Endodermal cell (in vitro differentiated cells): Measurements from ENCODE around the gene CRTAC1. TPM values are rescaled to one million over a fixed set of nuclear protein-coding genes. Genes with fewer than 3 reads are reported as not detected.

ENCODE experiments used
- DNase-seq: peaks from one replicate; pipeline ENCODE4 v3.0.0-alpha.2; 2017
- H3K27ac ChIP-seq: 2 replicates; pipeline ENCODE4 v1.5.1; 2013; ENCODE audit warnings: mild to moderate bottlenecking, low read depth, low read length, moderate library complexity
- H3K27me3 ChIP-seq: 2 replicates; pipeline ENCODE4 v1.6.1; 2013; ENCODE audit warnings: mild to moderate bottlenecking, low read length, moderate library complexity; ENCODE audit not compliant: insufficient read depth, control insufficient read depth, poor library complexity, severe bottlenecking
- H3K36me3 ChIP-seq: 2 replicates; pipeline ENCODE4 v1.7.0; 2013; ENCODE audit warnings: mild to moderate bottlenecking, low read length, moderate library complexity; ENCODE audit not compliant: control insufficient read depth, insufficient read depth
- H3K4me1 ChIP-seq: one replicate; pipeline ENCODE4 v1.7.0; 2013; ENCODE audit warnings: low read length; ENCODE audit not compliant: control insufficient read depth, insufficient read depth
- H3K4me3 ChIP-seq: 2 replicates; pipeline ENCODE4 v1.5.1; 2013; ENCODE audit warnings: mild to moderate bottlenecking, low read length, moderate library complexity
- H3K9ac ChIP-seq: 2 replicates; pipeline ENCODE4 v1.6.1; 2013; ENCODE audit warnings: mild to moderate bottlenecking, low read length, moderate library complexity; ENCODE audit not compliant: poor library complexity, severe bottlenecking; ENCODE audit errors: extremely low read depth
- H3K9me3 ChIP-seq: 2 replicates; pipeline ENCODE4 v1.6.1; 2013; ENCODE audit warnings: mild to moderate bottlenecking, low read length, moderate library complexity; ENCODE audit not compliant: control insufficient read depth
- H3K27ac Mint-ChIP-seq: 2 replicates; pipeline ENCODE4 v1.8.0; 2020; ENCODE audit warnings: mixed read lengths
- H3K27me3 Mint-ChIP-seq: 2 replicates; pipeline ENCODE4 v1.8.0; 2021; ENCODE audit warnings: mild to moderate bottlenecking, mixed read lengths; ENCODE audit not compliant: insufficient read depth
- H3K36me3 Mint-ChIP-seq: 2 replicates; pipeline ENCODE4 v1.8.0; 2020; ENCODE audit warnings: low read depth, mixed read lengths
- H3K4me1 Mint-ChIP-seq: 2 replicates; pipeline ENCODE4 v1.8.0; 2020; ENCODE audit warnings: mixed read lengths
- H3K4me3 Mint-ChIP-seq: 2 replicates; pipeline ENCODE4 v1.8.0; 2020; ENCODE audit warnings: mild to moderate bottlenecking, moderate library complexity, mixed read lengths
- H3K9me3 Mint-ChIP-seq: 2 replicates; pipeline ENCODE4 v1.8.0; 2020; ENCODE audit warnings: mild to moderate bottlenecking, mixed read lengths
- CTCF ChIP-seq: fragments of 200-600 bp; sonication (generic); conservative IDR thresholded peaks from 2 replicates; pipeline ENCODE4 v1.5.0; 2021; ENCODE audit warnings: antibody characterized with exemption, mild to moderate bottlenecking
- WGBS, 2 experiments: methylation state at CpG; one replicate each; pipeline versions ENCODE4 v1.1.5 to v1.1.7; 2013; ENCODE audit warnings: missing lambda C conversion rate in 2 of 2, mixed read lengths in 1 of 2; ENCODE audit not compliant: insufficient coverage in 1 of 2, insufficient read length in 1 of 2; 5-methylcytosine and 5-hydroxymethylcytosine counted together
- total RNA-seq, 2 donors: library from RNA; stranded (reverse); fragmentation: NEBNext Ultra II Directional in 1 of 2; extraction: Animal tissue kit (Norgen Biotek cat#: 25700) in 1 of 2; gene quantifications; 2 replicates in 1 of 2; 3 replicates in 1 of 2; pipeline ENCODE4 v1.2.1, GENCODE V29; 2021

Gene CRTAC1
- total RNA-seq, 2 donors from 2014 or later = 0.13 to 0.24 TPM

- H3K27ac Mint-ChIP-seq = no peak overlapping the region
- WGBS, 2 experiments = 16 to 21% methylated on average over 4 to 11 of the region's 11 CpGs
- Histone ChIP-seq H3K36me3 (no peaks in the 10 kb centered on the region), H3K27me3 (peaks cover 65% of the 10 kb centered on the region), H3K4me1 (peaks cover 5% of the 10 kb centered on the region), H3K4me3 (no peak overlapping the region), H3K27ac (no peak overlapping the region), H3K9ac (no peak overlapping the region), H3K9me3 (no peaks in the 10 kb centered on the region)
- peak; percentile 95 for TF ChIP-seq CTCF
- H3K27me3 Mint-ChIP-seq = peaks cover 75% of the 10 kb centered on the region
- H3K9me3 Mint-ChIP-seq = no peaks in the 10 kb centered on the region
- peak; percentile 94 for DNase-seq
- H3K36me3 Mint-ChIP-seq = no peaks in the 10 kb centered on the region
- no peak overlapping the region for H3K4me3 Mint-ChIP-seq
- H3K4me1 Mint-ChIP-seq = peaks cover 4% of the 10 kb centered on the region
Observed at GRCh38 chr10:98028168-98028770, 2.2 kb downstream of the CRTAC1 start.

- H3K36me3 ChIP-seq = no peaks in the 10 kb centered on the region
- peaks cover 16% of the 10 kb centered on the region for H3K27me3 ChIP-seq
- H3K9me3 ChIP-seq = no peaks in the 10 kb centered on the region
- Mint-ChIP-seq H3K27ac (no peak overlapping the region), H3K9me3 (no peaks in the 10 kb centered on the region), H3K4me1 (no peaks in the 10 kb centered on the region), H3K36me3 (no peaks in the 10 kb centered on the region), H3K4me3 (no peak overlapping the region), H3K27me3 (peaks cover 41% of the 10 kb centered on the region)
- no peak overlapping the region for H3K4me3 ChIP-seq
- no peak overlapping the region for H3K27ac ChIP-seq
- 90 to 94% methylated on average over 2 to 4 of the region's 4 CpGs for WGBS, 2 experiments
- TF ChIP-seq CTCF = no peak
- H3K4me1 ChIP-seq = no peaks in the 10 kb centered on the region
- H3K9ac ChIP-seq = no peak overlapping the region
- no peak for DNase-seq
Observed at GRCh38 chr10:98023024-98023423, 7.4 kb downstream of the CRTAC1 start.

GRCh38 chr10:98020784-98021183 lies 9.6 kb downstream of the CRTAC1 start:
- 100% methylated on average over 1 of the region's 1 CpG; no CpG with 5 or more reads in 1 of the 2 experiments for WGBS, 2 experiments
- H3K9me3 Mint-ChIP-seq = no peaks in the 10 kb centered on the region
- TF ChIP-seq CTCF = no peak
- DNase-seq = no peak
- H3K27ac ChIP-seq = no peak overlapping the region
- H3K27ac Mint-ChIP-seq = no peak overlapping the region
- H3K4me3 Mint-ChIP-seq = no peak overlapping the region
- no peak overlapping the region for H3K4me3 ChIP-seq
- H3K27me3 Mint-ChIP-seq = peaks cover 25% of the 10 kb centered on the region
- peaks cover 9% of the 10 kb centered on the region for H3K27me3 ChIP-seq
- H3K4me1 ChIP-seq = no peaks in the 10 kb centered on the region
- H3K36me3 ChIP-seq = no peaks in the 10 kb centered on the region
- no peaks in the 10 kb centered on the region for H3K4me1 Mint-ChIP-seq
- H3K9ac ChIP-seq = no peak overlapping the region
- no peaks in the 10 kb centered on the region for H3K36me3 Mint-ChIP-seq
- no peaks in the 10 kb centered on the region for H3K9me3 ChIP-seq
